Smooth muscle cell (in vitro differentiated cells): ENCODE measurements around the gene PDCD7. TPM values are rescaled to one million over a fixed set of nuclear protein-coding genes. Genes with fewer than 3 reads are reported as not detected.

Source experiments
- DNase-seq: peaks from one replicate; lab custom pipeline; 2025; ENCODE audit not compliant: unreplicated experiment; lab: John Stamatoyannopoulos, UW
- H2AFZ ChIP-seq: fragments of 200-600 bp; sonication (generic); 2 replicates; pipeline ENCODE4 v1.6.0; 2016; ENCODE audit warnings: antibody characterized with exemption, low read depth, mild to moderate bottlenecking
- H3F3A ChIP-seq: fragments of 200-600 bp; sonication (generic); 2 replicates; pipeline ENCODE4 v1.6.0; 2017; ENCODE audit warnings: antibody characterized with exemption, low read depth
- H3K27ac ChIP-seq: fragments of 200-600 bp; sonication (generic); 2 replicates; pipeline ENCODE4 v1.5.1; 2016; ENCODE audit warnings: low read depth, mild to moderate bottlenecking
- H3K27me3 ChIP-seq: fragments of 200-600 bp; sonication (generic); 2 replicates; pipeline ENCODE4 v1.6.1; 2016; ENCODE audit warnings: low read depth, mild to moderate bottlenecking
- H3K36me3 ChIP-seq: fragments of 200-600 bp; sonication (generic); 2 replicates; pipeline ENCODE4 v1.5.1; 2016; ENCODE audit warnings: low read depth
- H3K4me1 ChIP-seq: fragments of 200-600 bp; sonication (generic); 2 replicates; pipeline ENCODE4 v1.5.1; 2016; ENCODE audit warnings: low read depth
- H3K4me2 ChIP-seq: fragments of 200-600 bp; sonication (generic); 2 replicates; pipeline ENCODE4 v1.6.0; 2016; ENCODE audit warnings: mild to moderate bottlenecking
- H3K4me3 ChIP-seq: fragments of 200-600 bp; sonication (generic); 2 replicates; pipeline ENCODE4 v1.5.1; 2016; ENCODE audit warnings: mild to moderate bottlenecking
- H3K79me2 ChIP-seq: fragments of 200-600 bp; sonication (generic); 2 replicates; pipeline ENCODE4 v1.6.0; 2016; ENCODE audit warnings: low read depth, mild to moderate bottlenecking
- H3K9ac ChIP-seq: fragments of 200-600 bp; sonication (generic); 2 replicates; pipeline ENCODE4 v1.6.0; 2016; ENCODE audit warnings: low read depth
- H3K9me3 ChIP-seq: fragments of 200-600 bp; sonication (generic); replicated peaks from 2 replicates; pipeline ENCODE4 v1.5.1; 2016; ENCODE audit warnings: low read depth
- H4K20me1 ChIP-seq: fragments of 200-600 bp; sonication (generic); 2 replicates; pipeline ENCODE4 v1.6.0; 2016; ENCODE audit warnings: low read depth
- CTCF ChIP-seq: fragments of 200-600 bp; sonication (generic); IDR thresholded peaks from 2 replicates; pipeline ENCODE4 v1.5.1; 2017; ENCODE audit warnings: borderline replicate concordance, mild to moderate bottlenecking, antibody characterized with exemption; ENCODE audit not compliant: insufficient read depth, poor library complexity, severe bottlenecking
- WGBS: methylation state at CpG from one replicate; pipeline ENCODE4 v1.1.7; 2016; ENCODE audit warnings: low lambda C conversion rate; 5-methylcytosine and 5-hydroxymethylcytosine counted together
- polyA plus RNA-seq: library from polyadenylated mRNA; unstranded; fragments of >200 nt; fragmentation: Nextera tagmentation; extraction: Ambion mirVana; gene quantifications from 2 replicates; pipeline ENCODE4 v1.2.1, GENCODE V29; 2016
- total RNA-seq: library from RNA; depleted of rRNA; stranded (reverse); fragments of >200 nt; gene quantifications from 2 replicates; pipeline ENCODE4 v1.2.3, GENCODE V29; 2014

PDCD7 gene
- total and polyA plus RNA-seq, 2 experiments from 2014 or later = 11.6 to 14.3 TPM

GRCh38 chr15:65132878-65133547, 595 bp downstream of the PDCD7 start:
- Histone ChIP-seq H4K20me1 (peaks cover 44% of the 10 kb centered on the region), H2AFZ (no peak overlapping the region), H3K4me2 (peak overlapping the region; percentile 89), H3F3A (no peaks in the 10 kb centered on the region), H3K9ac (peak overlapping the region; percentile 83), H3K79me2 (peaks cover 42% of the 10 kb centered on the region), H3K4me3 (peak overlapping the region; percentile 90), H3K4me1 (peaks cover 13% of the 10 kb centered on the region), H3K36me3 (peaks cover 4% of the 10 kb centered on the region), H3K27me3 (no peaks in the 10 kb centered on the region), H3K27ac (peak overlapping the region; percentile 53), H3K9me3 (no peaks in the 10 kb centered on the region)
- no peak for TF ChIP-seq CTCF
- DNase-seq = no peak
- 1% methylated on average over 82 of the region's 93 CpGs for WGBS

GRCh38 chr15:65130941-65131340, 2.7 kb downstream of the PDCD7 start:
- no peaks in the 10 kb centered on the region for H3F3A ChIP-seq
- no peak overlapping the region for H3K27ac ChIP-seq
- peaks cover 6% of the 10 kb centered on the region for H3K36me3 ChIP-seq
- TF ChIP-seq CTCF = no peak
- H3K4me3 ChIP-seq = no peak overlapping the region
- H3K27me3 ChIP-seq = no peaks in the 10 kb centered on the region
- no peak for DNase-seq
- H2AFZ ChIP-seq = no peak overlapping the region
- WGBS = 85% methylated on average over 5 of the region's 5 CpGs
- peaks cover 54% of the 10 kb centered on the region for H4K20me1 ChIP-seq
- H3K9me3 ChIP-seq = no peaks in the 10 kb centered on the region
- peaks cover 13% of the 10 kb centered on the region for H3K4me1 ChIP-seq
- no peak overlapping the region for H3K9ac ChIP-seq
- H3K4me2 ChIP-seq = no peak overlapping the region
- H3K79me2 ChIP-seq = peaks cover 52% of the 10 kb centered on the region

- WGBS = 88% methylated on average over 5 of the region's 5 CpGs
- peaks cover 28% of the 10 kb centered on the region for H3K36me3 ChIP-seq
- no peak for TF ChIP-seq CTCF
- H3K9ac ChIP-seq = no peak overlapping the region
- no peak for DNase-seq
- no peak overlapping the region for H2AFZ ChIP-seq
- peaks cover 24% of the 10 kb centered on the region for H3F3A ChIP-seq
- H3K9me3 ChIP-seq = no peaks in the 10 kb centered on the region
- no peaks in the 10 kb centered on the region for H3K27me3 ChIP-seq
- H3K4me3 ChIP-seq = no peak overlapping the region
- H3K27ac ChIP-seq = no peak overlapping the region
- no peaks in the 10 kb centered on the region for H3K4me1 ChIP-seq
- peaks cover 19% of the 10 kb centered on the region for H4K20me1 ChIP-seq
- no peak overlapping the region for H3K4me2 ChIP-seq
- no peaks in the 10 kb centered on the region for H3K79me2 ChIP-seq
Observed at GRCh38 chr15:65115542-65115941, 18.1 kb downstream of the PDCD7 start.

GRCh38 chr15:65115086-65115485, 18.5 kb downstream of the PDCD7 start, which contains the start of gene UBAP1L:
Gene UBAP1L (minus strand): TSS chr15:65115200. CDS start chr15:65106215, 8,985 bp downstream.
- Histone ChIP-seq H3K9me3 (no peaks in the 10 kb centered on the region), H3K36me3 (peaks cover 28% of the 10 kb centered on the region), H3K9ac (no peak within 1 kb of the TSS)

More at GRCh38 chr15:65115086-65115485, 18.5 kb downstream of the PDCD7 start, which contains the start of gene UBAP1L:
- H3K79me2 ChIP-seq = no peaks in the 10 kb centered on the region
- peaks cover 14% of the 10 kb centered on the region for H4K20me1 ChIP-seq
- H3K4me3 ChIP-seq = no peak within 1 kb of the TSS
- peaks cover 24% of the 10 kb centered on the region for H3F3A ChIP-seq
- 91% methylated on average over 2 of the region's 2 CpGs for WGBS
- no peak within 1 kb of the TSS for H2AFZ ChIP-seq
- no peak within 1 kb of the TSS for H3K27ac ChIP-seq
- no peaks in the 10 kb centered on the region for H3K4me1 ChIP-seq
- DNase-seq = no peak
- H3K27me3 ChIP-seq = no peaks in the 10 kb centered on the region
- H3K4me2 ChIP-seq = no peak within 1 kb of the TSS
- TF ChIP-seq CTCF = no peak
